GM19455 (cell line): ENCODE results near the gene INTS4.
"Not testable (repeated sequence)": the region's sequence is repeated elsewhere in the genome, so short reads cannot be mapped to it uniquely, and the experiment has no call there.

ENCODE experiments used
- ATAC-seq: cut with Tn5 transposase; IDR thresholded peaks from one replicate; pipeline ENCODE4 v1.9.1; 2021; ENCODE audit not compliant: unreplicated experiment

The INTS4 gene

DNA sequence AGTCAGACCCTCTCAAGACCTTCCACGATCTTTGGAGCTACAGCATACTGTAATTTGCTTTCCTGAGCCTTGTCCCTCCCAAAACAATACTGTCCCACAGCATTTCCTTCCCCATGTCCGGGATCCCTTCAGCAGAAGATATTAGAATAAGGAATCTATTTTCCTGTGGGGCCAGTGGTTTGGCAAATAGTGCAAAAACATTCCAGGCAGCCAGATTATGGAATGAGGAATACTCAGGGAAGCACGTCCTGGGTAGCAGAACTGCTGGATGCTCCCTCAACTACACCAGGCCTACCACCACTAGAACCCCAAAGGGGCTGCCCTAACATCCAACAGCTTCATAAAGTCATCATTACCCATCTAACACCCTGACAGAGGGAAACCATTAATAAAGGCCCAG lies 112.1 kb downstream of the INTS4 start:
- no peak for ATAC-seq

- no peak for ATAC-seq
Measured at GRCh38 chr11:77879218-77879617, 115.2 kb downstream of the INTS4 start.

GRCh38 chr11:77878247-77878646 lies 116.2 kb downstream of the INTS4 start:
- ATAC-seq = not testable (repeated sequence)

DNA sequence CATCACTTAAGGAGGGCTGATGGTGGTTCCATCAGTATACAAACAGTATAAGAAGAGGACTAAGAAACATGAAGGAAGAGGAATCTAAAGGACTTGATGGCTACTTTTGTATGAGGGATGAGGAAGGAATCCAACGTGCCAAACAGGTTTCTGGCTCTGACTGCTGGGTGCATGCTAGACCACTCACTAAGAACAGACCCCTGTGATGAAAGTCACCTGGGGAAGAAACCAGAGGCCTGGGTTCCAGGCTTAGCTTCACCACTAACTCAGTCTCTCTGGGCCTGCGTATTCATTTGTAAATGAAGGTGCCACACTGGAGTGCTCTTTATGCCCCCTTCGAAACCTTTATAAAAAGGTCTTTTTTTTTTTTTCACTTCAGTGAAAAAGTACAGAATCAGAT lies 118.4 kb downstream of the INTS4 start:
- no peak for ATAC-seq

GRCh38 chr11:77874206-77874605 lies 120.3 kb downstream of the INTS4 start:
- no peak for ATAC-seq

DNA sequence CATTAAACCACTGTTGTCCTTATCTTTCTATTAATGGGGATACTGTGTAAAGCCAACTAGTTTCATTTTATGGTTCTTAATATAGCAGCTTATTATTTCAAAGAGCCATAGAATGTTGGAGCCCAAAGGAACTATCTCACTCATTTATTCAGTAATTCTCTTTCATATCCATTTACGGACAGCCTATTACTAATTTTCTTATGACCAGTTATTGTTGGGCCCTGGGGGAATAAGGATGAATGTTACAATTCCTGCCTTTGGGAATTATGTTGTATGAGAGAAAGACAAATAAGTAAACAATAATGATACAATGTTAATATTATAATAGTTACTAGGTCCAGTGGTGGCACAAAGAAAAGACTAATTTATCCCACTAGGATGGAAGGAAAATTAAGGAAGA lies 121.1 kb downstream of the INTS4 start:
- no peak for ATAC-seq

GRCh38 chr11:77871855-77872254 lies 122.6 kb downstream of the INTS4 start:
- no peak for ATAC-seq

DNA sequence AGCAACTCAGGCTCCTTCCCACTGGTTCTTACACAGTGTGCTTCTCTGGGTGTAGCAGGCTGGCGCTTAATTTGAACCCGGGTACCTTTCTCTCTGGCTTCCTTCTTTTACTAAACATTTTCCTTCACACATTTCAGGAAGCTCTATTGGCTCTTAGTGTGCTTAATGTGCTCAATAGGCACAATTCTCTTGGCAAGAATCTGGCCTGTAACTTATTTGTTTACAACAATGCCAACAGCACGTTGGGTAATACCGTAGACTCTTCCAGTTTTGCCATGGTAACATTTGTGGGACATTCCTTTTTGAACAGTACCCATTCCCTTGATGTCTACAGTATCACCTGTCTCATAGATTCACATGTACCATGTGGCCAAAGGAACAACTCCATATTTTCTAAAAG lies 125.7 kb downstream of the INTS4 start:
- no peak for ATAC-seq

- ATAC-seq = no peak
Measured at GRCh38 chr11:77866336-77866735, 128.1 kb downstream of the INTS4 start.

DNA sequence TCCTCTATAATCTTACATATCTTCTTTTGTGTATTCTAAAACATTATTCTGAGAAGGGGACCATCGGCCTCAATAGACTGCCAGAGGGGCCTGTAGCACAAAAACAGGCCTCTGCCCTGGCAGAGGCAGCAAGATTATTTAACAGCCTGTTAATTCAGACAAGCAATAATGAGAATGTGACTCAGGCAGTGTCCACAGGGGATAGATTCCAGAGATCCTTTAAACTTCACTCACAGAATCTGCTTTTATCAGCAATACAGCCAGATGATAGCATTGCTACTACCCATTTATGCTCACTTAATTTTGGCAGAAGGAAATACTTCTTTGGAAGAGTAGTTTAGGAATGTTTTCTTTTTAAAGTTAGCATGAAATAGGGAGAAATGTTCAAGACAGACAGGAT lies 128.7 kb downstream of the INTS4 start:
- no peak for ATAC-seq

GRCh38 chr11:77861444-77861843 lies 133.0 kb downstream of the INTS4 start:
- ATAC-seq = not testable (repeated sequence)

- ATAC-seq = not testable (repeated sequence)
Measured at GRCh38 chr11:77857906-77858457, 136.5 kb downstream of the INTS4 start.

GRCh38 chr11:77854838-77855237 lies 139.6 kb downstream of the INTS4 start:
- ATAC-seq = no peak

DNA sequence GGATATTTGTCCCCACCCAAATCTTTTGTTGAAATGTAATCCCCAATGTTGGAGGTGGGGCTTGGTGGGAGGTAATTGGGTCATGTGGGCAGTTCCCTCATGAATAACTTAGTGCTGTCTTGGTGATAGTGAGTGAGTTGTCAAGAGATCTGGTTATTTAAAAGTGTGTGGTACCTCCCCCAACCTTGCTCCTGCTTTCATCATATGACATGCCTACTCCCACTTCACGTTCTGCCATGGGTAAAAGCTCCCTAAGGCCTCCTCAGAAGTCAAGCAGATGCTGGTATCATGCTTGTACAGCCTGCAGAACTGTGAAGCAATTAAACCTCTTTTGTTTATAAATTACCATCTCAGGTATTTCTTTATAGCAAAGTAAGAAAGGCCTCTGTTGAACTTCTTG lies 143.0 kb downstream of the INTS4 start:
- no peak for ATAC-seq

DNA sequence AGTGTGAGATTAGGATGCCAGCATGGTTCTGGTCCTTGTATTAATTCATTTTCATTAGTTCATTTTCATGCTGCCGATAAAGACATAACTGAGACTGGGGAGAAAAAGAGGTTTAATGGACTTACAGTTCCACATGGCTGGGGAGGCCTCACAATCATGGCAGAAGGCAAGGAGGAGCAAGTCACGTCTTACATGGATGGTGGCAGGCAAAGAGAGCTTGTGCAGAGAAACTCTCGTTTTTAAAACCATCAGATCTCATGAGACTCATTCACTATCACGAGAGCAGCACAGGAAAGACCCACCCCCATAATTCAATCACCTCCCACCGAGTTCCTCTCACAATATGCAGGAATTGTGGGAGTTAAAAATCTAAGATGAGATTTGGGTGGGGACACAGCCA lies 150.8 kb downstream of the INTS4 start:
- ATAC-seq = not testable (repeated sequence)

- ATAC-seq = no peak
Measured at GRCh38 chr11:77842441-77843121, 151.9 kb downstream of the INTS4 start.

GRCh38 chr11:77833302-77833701 lies 161.2 kb downstream of the INTS4 start:
- no peak for ATAC-seq

- ATAC-seq = no peak
Measured at GRCh38 chr11:77828926-77829325, 165.5 kb downstream of the INTS4 start.
